Kidney capillary endothelial cell (primary cell): ENCODE data around the gene TMEM120B.
"Not testable (repeated sequence)": the region's sequence is repeated elsewhere in the genome, so short reads cannot be mapped to it uniquely, and the experiment has no call there.

Source experiments
- DNase-seq: peaks from one replicate; pipeline ENCODE4 v3.0.0-alpha.2; 2018; ENCODE audit warnings: low spot score

Gene TMEM120B

GRCh38 chr12:121748218-121748570, 35.6 kb downstream of the TMEM120B start:
- DNase-seq = no peak

- DNase-seq = peak; percentile 97
Measured at GRCh38 chr12:121748571-121749265, 36.2 kb downstream of the TMEM120B start.

DNA sequence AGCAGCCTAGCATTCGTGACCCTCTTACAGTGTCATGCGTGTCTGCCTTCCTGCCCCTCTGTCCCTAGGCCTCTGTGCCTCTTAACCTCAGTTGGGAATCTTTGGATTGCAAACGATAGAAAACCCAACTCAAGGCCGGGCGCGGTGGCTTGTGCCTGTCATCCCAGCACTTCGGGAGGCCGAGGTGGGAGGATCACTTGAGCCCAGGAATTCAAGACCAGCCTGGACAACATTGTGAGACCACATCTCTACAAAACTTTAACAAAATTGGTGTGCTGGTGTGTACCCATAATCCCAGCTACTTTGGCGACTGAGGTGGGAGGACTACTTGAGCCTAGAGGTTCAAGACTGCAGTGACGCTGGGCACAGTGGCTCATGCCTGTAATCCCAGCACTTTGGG, 36.7 kb downstream of the TMEM120B start:
- DNase-seq = no peak

GRCh38 chr12:121750507-121750955, 38.0 kb downstream of the TMEM120B start:
- no peak for DNase-seq

- no peak for DNase-seq
Measured at GRCh38 chr12:121751034-121751433, 38.5 kb downstream of the TMEM120B start.

GRCh38 chr12:121751749-121752351, 39.3 kb downstream of the TMEM120B start:
- DNase-seq = no peak

- no peak for DNase-seq
Measured at GRCh38 chr12:121753844-121754264, 41.3 kb downstream of the TMEM120B start.

GRCh38 chr12:121754836-121755235, 42.3 kb downstream of the TMEM120B start:
- DNase-seq = no peak

DNA sequence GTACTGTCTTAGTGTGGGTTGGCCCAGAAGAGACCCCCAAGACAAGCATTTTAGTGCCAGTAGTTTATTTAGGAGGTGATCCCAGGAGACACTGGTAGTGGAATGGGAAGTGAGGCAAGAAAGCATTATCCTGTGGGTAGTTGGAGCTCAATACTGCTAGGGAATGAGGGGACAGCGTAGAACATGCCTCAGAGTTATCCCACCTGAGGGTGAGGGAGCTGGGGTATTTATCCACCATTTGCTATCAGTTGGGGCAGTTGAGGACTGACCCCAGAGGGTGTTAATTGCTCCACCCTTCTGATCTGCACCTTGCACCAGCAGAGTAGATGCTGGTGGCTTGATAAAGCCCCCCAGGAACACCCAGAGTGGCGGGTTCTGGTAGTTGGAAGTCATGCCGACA, 43.0 kb downstream of the TMEM120B start:
- no peak for DNase-seq

- DNase-seq = not testable (repeated sequence)
Measured at GRCh38 chr12:121758536-121758935, 46.0 kb downstream of the TMEM120B start.

GRCh38 chr12:121762269-121762668, 49.7 kb downstream of the TMEM120B start:
- no peak for DNase-seq

- DNase-seq = no peak
Measured at GRCh38 chr12:121764808-121765207, 52.3 kb downstream of the TMEM120B start.

DNA sequence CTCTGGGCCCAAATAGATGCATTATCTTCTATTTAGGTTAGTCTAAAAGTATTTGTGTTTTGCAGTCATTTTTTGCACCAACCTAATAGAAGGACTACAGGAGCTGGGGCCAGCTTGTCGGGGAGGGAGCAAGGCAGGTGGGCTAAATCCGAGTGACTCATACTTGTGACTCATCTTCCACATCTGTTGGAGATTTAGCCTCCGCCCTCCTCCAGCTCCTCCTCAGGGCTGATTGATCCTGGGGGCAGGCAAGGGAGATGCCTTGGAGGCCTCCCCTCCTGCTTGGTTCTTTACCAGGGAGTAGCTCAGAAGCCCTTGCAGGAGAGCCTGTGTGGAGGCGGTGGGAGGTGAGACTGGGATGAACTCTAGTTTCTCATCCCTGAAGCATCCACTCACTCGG, 53.0 kb downstream of the TMEM120B start:
- no peak for DNase-seq

GRCh38 chr12:121766290-121767039, 53.9 kb downstream of the TMEM120B start:
- DNase-seq = no peak

DNA sequence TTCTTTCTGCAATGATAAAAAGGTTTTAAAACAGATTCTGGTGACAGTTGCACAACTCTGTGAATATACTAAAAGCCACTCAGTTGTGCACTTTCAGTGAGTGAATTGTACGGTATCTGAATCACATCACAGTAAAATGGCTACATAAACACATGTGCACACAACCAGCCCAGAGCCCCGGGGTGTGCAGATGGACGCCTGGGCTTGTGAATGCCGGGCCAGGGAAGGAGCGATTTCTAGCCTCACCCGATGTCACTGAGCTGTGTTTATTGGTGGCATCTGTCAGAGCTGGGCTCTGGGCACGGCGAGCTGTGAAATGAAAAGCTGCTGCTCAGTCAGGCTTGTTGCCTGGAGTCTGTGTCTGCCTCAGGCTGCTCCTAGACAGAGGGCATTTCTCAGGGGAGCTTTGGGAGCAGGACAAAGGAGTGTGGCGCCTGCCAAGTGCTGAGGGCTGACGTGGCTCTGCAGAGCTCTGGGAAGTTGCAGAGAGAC, 55.0 kb downstream of the TMEM120B start:
- DNase-seq = no peak

- no peak for DNase-seq
Measured at GRCh38 chr12:121769297-121769830, 56.8 kb downstream of the TMEM120B start.

DNA sequence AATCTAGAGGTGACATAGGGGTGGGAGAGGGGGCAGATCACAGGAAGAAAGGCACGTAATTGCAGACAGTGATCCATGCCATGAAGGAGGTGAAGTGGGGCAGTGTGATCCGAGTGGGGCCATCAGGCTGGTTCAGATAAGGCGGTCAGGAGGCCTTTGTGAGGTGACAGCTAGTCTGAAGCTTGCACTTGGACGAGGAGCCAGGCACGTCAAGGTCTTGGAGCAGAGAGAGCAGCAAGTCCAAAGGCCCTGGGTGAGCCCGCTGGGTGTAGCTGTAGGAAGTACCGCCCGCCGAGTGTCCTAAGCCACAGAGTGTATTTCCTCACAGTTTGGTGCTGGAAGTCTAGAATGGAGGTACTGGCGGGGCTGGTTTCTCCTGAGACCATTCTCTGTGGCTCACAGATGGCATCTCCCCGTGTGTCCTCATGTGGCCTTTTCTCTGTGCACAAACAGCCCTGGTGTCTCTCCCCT, 57.3 kb downstream of the TMEM120B start:
- no peak for DNase-seq

DNA sequence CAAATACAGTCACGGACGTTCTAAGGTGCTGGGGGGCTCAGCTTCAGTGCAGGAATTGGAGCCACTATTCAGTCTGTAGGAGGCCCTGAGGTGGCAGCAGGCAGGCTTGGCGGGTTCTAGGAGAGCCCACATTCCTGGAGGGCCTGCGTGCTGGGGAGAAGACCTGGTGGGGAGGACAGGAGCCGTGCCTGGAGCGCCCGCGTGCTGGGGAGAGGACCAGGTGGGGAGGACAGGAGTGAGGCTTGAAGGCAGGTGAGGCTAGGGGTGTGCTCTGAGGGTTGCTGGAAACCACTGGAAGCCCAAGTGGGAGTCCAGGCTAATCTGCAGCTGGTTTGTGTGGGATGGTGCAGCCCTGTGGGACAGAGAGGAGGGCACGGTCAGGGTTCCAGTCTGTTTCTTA, 57.8 kb downstream of the TMEM120B start:
- DNase-seq = no peak

DNA sequence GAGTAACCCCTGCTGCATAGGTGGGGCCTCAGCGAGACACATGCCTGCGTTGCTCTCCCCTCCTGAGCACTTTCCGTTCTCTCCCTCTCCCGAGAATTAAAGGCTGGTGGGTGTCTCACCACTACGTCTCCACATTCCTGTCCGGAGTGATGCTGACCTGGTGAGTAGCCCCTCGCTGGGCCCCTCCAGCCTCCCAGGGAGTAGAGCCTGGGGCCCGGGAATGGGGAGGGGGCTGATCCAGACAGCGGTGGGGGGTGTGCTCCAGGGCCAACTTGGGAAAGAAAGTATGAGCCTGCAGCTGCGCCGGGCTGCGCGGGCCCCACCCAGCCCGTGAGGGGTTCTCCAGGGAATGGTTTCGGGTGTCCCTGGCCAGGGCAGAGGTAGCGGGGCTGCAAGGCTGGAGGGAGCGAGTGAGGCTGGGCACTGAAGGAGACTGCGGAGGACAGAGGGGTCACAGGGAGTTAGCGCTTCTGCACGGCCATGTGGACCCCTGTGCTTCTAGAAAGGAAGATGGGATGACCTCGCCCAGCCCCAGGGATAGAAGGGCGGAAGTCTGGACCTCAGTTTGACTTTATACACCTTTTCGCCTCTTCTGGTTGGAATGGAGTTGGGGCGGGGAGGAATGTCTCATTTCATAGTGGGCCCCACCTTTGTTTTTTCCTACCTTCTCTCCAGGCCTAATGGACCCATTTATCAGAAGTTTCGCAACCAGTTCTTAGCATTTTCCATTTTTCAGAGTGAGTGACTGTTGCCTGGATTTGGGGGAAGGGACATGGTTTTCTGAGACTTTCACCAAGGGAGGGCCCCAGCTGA, 58.5 kb downstream of the TMEM120B start:
- DNase-seq = no peak

- DNase-seq = peak; percentile 47
Measured at GRCh38 chr12:121773011-121773777, 60.6 kb downstream of the TMEM120B start.

DNA sequence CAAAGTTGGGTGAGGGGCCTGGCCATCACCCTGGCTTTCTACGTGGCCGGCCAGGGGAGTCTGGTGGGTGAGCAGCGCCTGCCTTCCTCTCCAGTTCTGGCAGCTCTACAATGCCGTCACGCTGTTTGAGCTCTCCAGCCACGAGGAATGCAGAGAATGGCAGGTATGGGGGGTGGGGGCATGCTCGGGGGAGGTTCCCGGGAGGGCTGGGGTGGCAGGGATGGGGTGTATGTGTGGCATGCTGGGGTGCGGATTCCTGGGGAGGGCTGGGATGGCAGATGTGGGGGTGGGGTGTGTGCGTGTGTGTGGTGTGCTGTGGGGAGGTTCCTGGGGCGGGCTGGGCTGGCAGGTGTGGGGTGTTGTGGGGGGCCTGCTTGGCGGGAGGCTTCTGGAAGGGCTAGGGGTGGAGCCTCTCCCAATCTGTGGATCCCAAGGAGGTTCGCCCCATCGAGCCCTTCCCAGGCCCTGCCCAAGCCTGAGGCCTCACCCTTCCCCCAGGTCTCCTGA, 62.5 kb downstream of the TMEM120B start:
- no peak for DNase-seq
